ENCODE data around the gene SLCO1A2. TPM values are rescaled to one million over a fixed set of nuclear protein-coding genes. Genes with fewer than 3 reads are reported as not detected.
"Not testable (repeated sequence)": the region's sequence is repeated elsewhere in the genome, so short reads cannot be mapped to it uniquely, and the experiment has no call there.

The SLCO1A2 gene
- total RNA-seq, 4 donors from 2014 or later = not detected

GRCh38 chr12:21370845-21371449 is 36.2 kb upstream of the SLCO1A2 start:
- DNase-seq = no peak
- Histone ChIP-seq H3K4me3 (no peak overlapping the region), H3K27ac (no peak overlapping the region), H3K4me1 (no peaks in the 10 kb centered on the region), H3K36me3 (no peaks in the 10 kb centered on the region), H3K27me3 (no peaks in the 10 kb centered on the region), H3K9me3 (no peaks in the 10 kb centered on the region)
- TF ChIP-seq POLR2A (IDR thresholded peaks at IDR 0.05) = no peak
- TF ChIP-seq, protein P1, sequence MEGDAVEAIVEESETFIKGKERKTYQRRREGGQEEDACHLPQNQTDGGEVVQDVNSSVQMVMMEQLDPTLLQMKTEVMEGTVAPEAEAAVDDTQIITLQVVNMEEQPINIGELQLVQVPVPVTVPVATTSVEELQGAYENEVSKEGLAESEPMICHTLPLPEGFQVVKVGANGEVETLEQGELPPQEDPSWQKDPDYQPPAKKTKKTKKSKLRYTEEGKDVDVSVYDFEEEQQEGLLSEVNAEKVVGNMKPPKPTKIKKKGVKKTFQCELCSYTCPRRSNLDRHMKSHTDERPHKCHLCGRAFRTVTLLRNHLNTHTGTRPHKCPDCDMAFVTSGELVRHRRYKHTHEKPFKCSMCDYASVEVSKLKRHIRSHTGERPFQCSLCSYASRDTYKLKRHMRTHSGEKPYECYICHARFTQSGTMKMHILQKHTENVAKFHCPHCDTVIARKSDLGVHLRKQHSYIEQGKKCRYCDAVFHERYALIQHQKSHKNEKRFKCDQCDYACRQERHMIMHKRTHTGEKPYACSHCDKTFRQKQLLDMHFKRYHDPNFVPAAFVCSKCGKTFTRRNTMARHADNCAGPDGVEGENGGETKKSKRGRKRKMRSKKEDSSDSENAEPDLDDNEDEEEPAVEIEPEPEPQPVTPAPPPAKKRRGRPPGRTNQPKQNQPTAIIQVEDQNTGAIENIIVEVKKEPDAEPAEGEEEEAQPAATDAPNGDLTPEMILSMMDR (IDR thresholded peaks at IDR 0.05) = no peak

GRCh38 chr12:21369141-21369980 is 34.6 kb upstream of the SLCO1A2 start:
- TF ChIP-seq, protein P1 (IDR thresholded peaks at IDR 0.05) = no peak
- no peak for TF ChIP-seq POLR2A (IDR thresholded peaks at IDR 0.05)
- H3K27ac ChIP-seq = no peak overlapping the region
- H3K4me3 ChIP-seq = no peak overlapping the region
- H3K36me3 ChIP-seq = no peaks in the 10 kb centered on the region
- no peaks in the 10 kb centered on the region for H3K27me3 ChIP-seq
- DNase-seq = no peak
- H3K9me3 ChIP-seq = no peaks in the 10 kb centered on the region
- H3K4me1 ChIP-seq = no peaks in the 10 kb centered on the region

- H3K4me3 ChIP-seq, DNase-seq, H3K4me1 ChIP-seq, H3K27ac ChIP-seq, H3K9me3 ChIP-seq, H3K27me3 ChIP-seq, H3K36me3 ChIP-seq: not testable (repeated sequence)
These were observed 25.9 kb upstream of the SLCO1A2 start for GRCh38 chr12:21360632-21361031.

DNA sequence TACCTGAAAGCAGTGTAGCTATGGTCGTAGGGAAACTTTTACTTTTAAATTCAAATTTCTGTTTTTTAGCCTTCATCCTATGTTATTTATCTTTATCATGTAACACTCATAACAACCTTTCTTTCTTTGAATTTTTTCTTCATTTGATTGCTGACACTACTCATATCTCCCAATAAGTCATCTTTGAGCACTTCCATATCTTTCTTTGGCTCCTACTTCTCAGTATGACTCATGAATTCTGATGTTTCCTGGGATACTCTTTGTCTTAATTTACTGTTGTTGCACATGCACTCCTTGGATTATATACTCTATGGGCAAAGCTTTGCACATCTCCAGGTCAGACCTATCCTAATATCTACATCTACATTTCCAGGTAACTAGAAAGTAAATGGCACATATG is 19.9 kb upstream of the SLCO1A2 start:
- no peaks in the 10 kb centered on the region for H3K9me3 ChIP-seq
- H3K27me3 ChIP-seq = no peaks in the 10 kb centered on the region
- H3K4me3 ChIP-seq = no peak overlapping the region
- no peak overlapping the region for H3K27ac ChIP-seq
- TF ChIP-seq, protein P1 (IDR thresholded peaks at IDR 0.05) = no peak
- no peak for TF ChIP-seq POLR2A (IDR thresholded peaks at IDR 0.05)
- no peaks in the 10 kb centered on the region for H3K4me1 ChIP-seq
- H3K36me3 ChIP-seq = no peaks in the 10 kb centered on the region
- no peak for DNase-seq

- H3K4me1 ChIP-seq = no peaks in the 10 kb centered on the region
- H3K9me3 ChIP-seq = no peaks in the 10 kb centered on the region
- no peaks in the 10 kb centered on the region for H3K36me3 ChIP-seq
- no peak overlapping the region for H3K4me3 ChIP-seq
- TF ChIP-seq, protein P1 (IDR thresholded peaks at IDR 0.05) = no peak
- TF ChIP-seq POLR2A (IDR thresholded peaks at IDR 0.05) = no peak
- no peaks in the 10 kb centered on the region for H3K27me3 ChIP-seq
- H3K27ac ChIP-seq = no peak overlapping the region
- DNase-seq = no peak
These were observed 19.2 kb upstream of the SLCO1A2 start for GRCh38 chr12:21353948-21354347.

DNA sequence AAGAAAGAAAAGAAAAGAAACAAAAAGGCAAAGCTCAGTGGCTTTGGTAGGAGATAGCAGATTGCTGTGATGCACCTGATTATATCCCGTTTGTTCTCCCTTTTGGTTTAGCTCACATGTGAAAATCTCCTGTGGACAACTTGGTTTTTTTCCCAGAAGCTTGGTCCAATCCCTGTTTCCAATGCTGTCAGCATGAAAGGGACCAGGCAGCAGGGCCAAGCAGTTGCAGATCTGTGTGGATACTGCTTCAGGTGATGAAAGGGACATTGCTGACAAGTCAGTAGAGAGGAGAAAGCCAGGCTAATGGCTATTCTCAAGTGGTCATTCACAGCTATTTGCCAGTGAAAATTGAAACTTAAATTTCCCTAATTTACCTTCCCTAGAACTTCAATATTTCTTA is 18.8 kb upstream of the SLCO1A2 start:
- H3K27me3 ChIP-seq = no peaks in the 10 kb centered on the region

More for the DNA sequence above, 18.8 kb upstream of the SLCO1A2 start:
- Histone ChIP-seq H3K27ac (no peak overlapping the region), H3K9me3 (no peaks in the 10 kb centered on the region), H3K4me1 (no peaks in the 10 kb centered on the region), H3K36me3 (no peaks in the 10 kb centered on the region), H3K4me3 (no peak overlapping the region)
- no peak for DNase-seq
- TF ChIP-seq, protein P1 (IDR thresholded peaks at IDR 0.05) = no peak
- no peak for TF ChIP-seq POLR2A (IDR thresholded peaks at IDR 0.05)
